Measurements from ENCODE around the gene IL3RA.
"Not testable (repeated sequence)": the region's sequence is repeated elsewhere in the genome, so short reads cannot be mapped to it uniquely, and the experiment has no call there.

Gene IL3RA

DNA sequence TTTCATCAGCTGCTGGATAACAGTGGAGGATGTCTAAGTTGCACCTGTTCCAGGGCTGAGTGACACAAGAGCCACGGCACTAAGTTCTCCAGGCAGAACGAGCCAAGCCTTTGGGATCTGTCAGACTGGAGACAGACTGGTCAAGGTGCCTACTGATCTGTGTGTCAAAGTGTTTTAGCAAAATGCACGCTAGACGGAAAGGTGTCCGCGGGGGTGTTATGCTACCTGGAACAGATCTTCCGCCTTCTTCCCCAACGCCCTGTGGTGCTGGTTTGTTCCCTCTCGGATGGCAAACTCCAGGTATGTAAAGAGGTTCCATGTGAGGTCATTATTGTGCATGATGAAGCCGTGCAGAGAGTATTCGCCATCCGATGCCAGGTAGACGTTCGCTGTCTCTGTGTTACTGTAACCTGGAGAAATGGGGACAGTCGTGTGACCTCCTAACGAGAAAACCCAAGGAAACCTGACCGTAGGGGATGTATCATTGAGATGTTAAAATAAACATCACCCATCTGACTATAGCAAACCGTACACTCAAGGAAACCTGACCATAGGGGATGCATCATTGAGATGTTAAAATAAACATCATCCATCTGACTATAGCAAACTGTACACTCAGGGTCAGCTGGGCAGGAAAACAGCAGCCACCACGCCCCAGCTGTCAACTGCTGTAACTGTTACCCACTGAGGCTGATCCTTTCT lies 85.0 kb downstream of the IL3RA start:
- TF ChIP-seq, protein P1, sequence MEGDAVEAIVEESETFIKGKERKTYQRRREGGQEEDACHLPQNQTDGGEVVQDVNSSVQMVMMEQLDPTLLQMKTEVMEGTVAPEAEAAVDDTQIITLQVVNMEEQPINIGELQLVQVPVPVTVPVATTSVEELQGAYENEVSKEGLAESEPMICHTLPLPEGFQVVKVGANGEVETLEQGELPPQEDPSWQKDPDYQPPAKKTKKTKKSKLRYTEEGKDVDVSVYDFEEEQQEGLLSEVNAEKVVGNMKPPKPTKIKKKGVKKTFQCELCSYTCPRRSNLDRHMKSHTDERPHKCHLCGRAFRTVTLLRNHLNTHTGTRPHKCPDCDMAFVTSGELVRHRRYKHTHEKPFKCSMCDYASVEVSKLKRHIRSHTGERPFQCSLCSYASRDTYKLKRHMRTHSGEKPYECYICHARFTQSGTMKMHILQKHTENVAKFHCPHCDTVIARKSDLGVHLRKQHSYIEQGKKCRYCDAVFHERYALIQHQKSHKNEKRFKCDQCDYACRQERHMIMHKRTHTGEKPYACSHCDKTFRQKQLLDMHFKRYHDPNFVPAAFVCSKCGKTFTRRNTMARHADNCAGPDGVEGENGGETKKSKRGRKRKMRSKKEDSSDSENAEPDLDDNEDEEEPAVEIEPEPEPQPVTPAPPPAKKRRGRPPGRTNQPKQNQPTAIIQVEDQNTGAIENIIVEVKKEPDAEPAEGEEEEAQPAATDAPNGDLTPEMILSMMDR (IDR thresholded peaks at IDR 0.05; ENCODE audit: insufficient read depth, low read depth, low read length, missing control alignments), result no peak
- H3K4me3 ChIP-seq (ENCODE audit: low read depth, low read length), result no peak overlapping the region
- DNase-seq (ENCODE audit: low read depth), result no peak

DNA sequence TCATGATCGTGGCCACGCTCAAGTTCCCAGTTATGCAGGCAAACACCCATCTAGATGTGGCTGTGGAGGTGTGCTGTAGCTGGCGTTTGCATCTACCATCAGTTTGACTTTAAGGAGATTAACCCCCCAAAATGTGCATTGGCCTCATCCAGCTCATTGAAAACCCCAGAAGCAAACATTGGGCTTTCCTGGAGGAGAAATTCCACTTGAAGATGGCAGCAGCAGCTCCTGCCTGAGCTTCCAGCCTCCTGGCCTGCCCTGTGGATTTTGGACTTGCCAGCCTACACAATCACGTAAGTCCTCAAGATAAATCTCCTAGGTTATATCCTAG lies 85.5 kb downstream of the IL3RA start:
- no peak overlapping the region for H3K4me3 ChIP-seq (ENCODE audit: low read depth, low read length)
- DNase-seq (ENCODE audit: low read depth), result no peak
- TF ChIP-seq, protein P1 (IDR thresholded peaks at IDR 0.05; ENCODE audit: insufficient read depth, low read depth, low read length, missing control alignments), result no peak

DNA sequence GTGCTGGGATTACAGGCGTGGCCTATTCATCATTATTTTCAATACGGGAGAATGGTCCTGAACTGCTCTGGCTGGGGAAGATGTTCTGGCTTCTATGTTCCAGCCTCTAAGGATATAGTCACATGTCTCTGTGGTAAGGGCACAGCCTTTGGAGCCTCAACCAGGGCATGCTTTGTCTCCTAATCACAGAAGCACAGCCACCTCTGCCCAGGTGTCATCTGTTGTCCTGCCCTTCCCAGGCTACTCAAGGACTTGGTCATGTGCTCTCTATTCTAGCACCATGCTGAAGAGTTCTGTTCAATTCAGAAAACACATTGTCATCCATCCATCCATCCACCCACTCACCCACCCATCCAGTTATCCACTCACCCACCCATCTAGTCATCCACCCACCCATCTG lies 86.6 kb downstream of the IL3RA start:
- H3K4me3 ChIP-seq (ENCODE audit: low read depth, low read length), result no peak overlapping the region
- DNase-seq (ENCODE audit: low read depth), result no peak
- TF ChIP-seq, protein P1 (IDR thresholded peaks at IDR 0.05; ENCODE audit: insufficient read depth, low read depth, low read length, missing control alignments), result no peak

DNA sequence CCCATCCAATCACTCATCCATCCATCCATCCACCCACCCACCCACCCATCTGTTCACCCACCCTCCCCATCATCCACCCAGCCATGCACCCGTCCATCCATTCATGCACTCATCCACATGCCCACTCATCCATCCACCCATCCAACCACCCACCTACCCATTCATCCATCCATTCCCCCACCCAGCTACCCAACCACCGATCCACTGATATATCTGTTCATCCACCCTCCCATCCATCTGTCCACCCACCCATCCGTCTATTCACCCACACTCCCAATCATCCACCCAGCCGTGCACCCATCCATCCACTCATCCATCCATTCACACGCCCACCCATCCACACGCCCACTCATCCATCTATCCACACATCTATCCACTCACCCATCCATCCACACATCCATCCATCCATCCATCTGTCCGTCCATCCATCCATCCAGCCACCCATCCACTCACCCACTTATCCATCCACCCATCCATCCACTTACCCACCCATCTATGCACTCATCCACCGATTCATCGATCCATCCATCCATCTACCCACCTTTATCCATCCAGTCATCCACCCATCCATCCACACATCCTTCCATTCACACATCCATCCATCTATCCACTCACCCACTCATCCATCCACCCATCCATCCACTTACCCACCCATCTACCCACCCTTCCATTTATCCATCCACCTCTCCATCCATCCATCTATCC lies 87.7 kb downstream of the IL3RA start:
- no peak overlapping the region for H3K4me3 ChIP-seq (ENCODE audit: low read depth, low read length)
- DNase-seq (ENCODE audit: low read depth), result no peak
- TF ChIP-seq, protein P1 (IDR thresholded peaks at IDR 0.05; ENCODE audit: insufficient read depth, low read depth, low read length, missing control alignments), result no peak

DNA sequence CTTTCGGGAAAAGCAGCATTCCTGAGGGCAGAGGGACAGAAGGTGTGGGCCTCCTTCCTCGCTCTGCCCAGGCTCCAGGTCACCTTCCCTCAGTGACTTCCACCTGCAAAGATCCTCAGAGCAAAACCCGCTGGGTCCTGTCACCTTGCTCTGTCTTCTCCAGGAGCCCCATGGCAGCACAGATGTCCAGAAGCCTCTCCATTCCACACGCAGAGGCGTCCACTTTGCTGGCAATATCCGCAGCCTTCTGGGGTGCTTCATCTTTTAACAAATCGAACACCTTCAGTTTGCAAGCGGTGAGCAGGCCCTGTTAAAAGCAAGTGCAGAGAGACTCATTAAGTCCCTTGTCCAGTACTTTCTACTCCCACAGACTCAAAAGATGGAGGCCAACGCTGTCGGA lies 88.8 kb downstream of the IL3RA start:
- no peak for DNase-seq (ENCODE audit: low read depth)
- TF ChIP-seq, protein P1 (IDR thresholded peaks at IDR 0.05; ENCODE audit: insufficient read depth, low read depth, low read length, missing control alignments), result no peak
- H3K4me3 ChIP-seq (ENCODE audit: low read depth, low read length), result no peak overlapping the region

DNA sequence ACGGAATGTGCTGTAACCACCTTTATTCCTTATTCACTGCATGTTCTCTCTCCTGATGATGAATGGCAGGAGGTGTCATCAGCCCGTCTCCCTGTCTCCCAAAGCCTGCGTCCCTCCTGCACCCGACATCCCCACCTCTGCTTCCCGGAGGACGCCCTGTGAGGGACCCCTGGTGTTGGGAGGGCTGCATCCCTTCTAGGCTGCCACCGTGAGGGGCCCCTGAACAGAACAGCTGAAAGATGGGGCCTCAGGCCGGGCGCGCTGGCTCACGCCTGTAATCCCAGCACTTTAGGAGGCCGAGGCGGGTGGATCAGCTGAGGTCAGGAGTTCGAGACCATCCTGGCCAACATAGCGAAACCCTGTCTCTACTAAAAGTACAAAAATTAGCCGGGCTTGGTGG lies 89.7 kb downstream of the IL3RA start:
- not testable (repeated sequence) for H3K4me3 ChIP-seq (ENCODE audit: low read depth, low read length); DNase-seq (ENCODE audit: low read depth)

DNA sequence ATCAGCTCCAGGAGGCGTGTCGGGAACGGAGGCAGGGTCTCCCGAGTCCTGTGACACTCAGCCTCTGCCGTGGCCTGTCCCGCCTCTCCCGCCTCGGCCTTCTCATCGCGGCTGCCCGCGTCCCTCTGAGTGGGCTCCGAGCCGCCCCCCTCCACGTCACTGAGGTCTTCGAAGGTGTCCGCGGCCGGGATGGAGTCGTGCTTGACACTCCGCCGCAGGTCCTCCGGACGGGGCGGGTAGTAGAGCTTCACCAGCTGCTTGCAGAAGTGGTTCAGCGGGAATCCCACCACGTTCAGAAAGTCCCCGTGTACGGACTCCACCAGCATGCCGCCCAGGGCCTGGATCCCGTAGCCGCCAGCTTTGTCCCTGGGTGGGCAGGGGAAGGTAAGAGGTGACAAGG lies 91.2 kb downstream of the IL3RA start:
- TF ChIP-seq, protein P1 (IDR thresholded peaks at IDR 0.05; ENCODE audit: insufficient read depth, low read depth, low read length, missing control alignments), result no peak
- no peak for DNase-seq (ENCODE audit: low read depth)
- no peak overlapping the region for H3K4me3 ChIP-seq (ENCODE audit: low read depth, low read length)

All from GM12865 (cell line).